GM12872 (cell line): Measurements from ENCODE around the gene METTL18.
A peak's percentile ranks its signal among the peaks of the same experiment; 100 is the strongest.

Experiments used
- CTCF ChIP-seq: IDR thresholded peaks from 3 replicates; pipeline ENCODE4 v1.5.1; 2011; ENCODE audit warnings: low read depth, mild to moderate bottlenecking, low read length, moderate library complexity; ENCODE audit not compliant: insufficient read depth

METTL18 gene

GRCh38 chr1:169824153-169824552, 29.4 kb upstream of the METTL18 start:
- no peak for TF ChIP-seq CTCF

- TF ChIP-seq CTCF: no peak
These were observed 26.8 kb upstream of the METTL18 start for GRCh38 chr1:169821500-169821899.

- TF ChIP-seq CTCF: no peak
These were observed 21.9 kb upstream of the METTL18 start for GRCh38 chr1:169816617-169817016.

GRCh38 chr1:169814265-169814664, 19.6 kb upstream of the METTL18 start:
- TF ChIP-seq CTCF: no peak

GRCh38 chr1:169812131-169812530, 17.4 kb upstream of the METTL18 start:
- no peak for TF ChIP-seq CTCF

GRCh38 chr1:169809370-169810095, 14.8 kb upstream of the METTL18 start:
- TF ChIP-seq CTCF: peak; percentile 28; the same call in 2 of the 3 replicates

GRCh38 chr1:169804941-169805340, 10.2 kb upstream of the METTL18 start:
- TF ChIP-seq CTCF: no peak
